Stimulated activated naive CD8-positive, alpha-beta T cell treated with anti-CD3 and anti-CD28 coated beads, Interleukin-15, Interleukin-2, amounts not matched to agents 100 U/mL and 50 U/mL, for 24 hours (primary cell): ENCODE data around the gene PDZRN3.

Experiments
- ATAC-seq: fragments of 150-1000 bp; cut with Tn5 transposase; one replicate; pipeline ENCODE4 v1.10.0; 2021
- DNase-seq: peaks from one replicate; pipeline ENCODE4 v3.0.0; 2021

Gene PDZRN3

GRCh38 chr3:73624821-73625665 lies at the start of gene PDZRN3:
Gene PDZRN3 (minus strand): TSS chr3:73624941.
- ATAC-seq (no peak), DNase-seq (no peak)

GRCh38 chr3:73674280-73674679 lies 49.5 kb upstream of the PDZRN3 start:
- no peak for ATAC-seq
- no peak for DNase-seq

- ATAC-seq (no peak), DNase-seq (no peak)
These were observed 44.5 kb upstream of the PDZRN3 start for GRCh38 chr3:73669260-73669659.

GRCh38 chr3:73668391-73668790 lies 43.6 kb upstream of the PDZRN3 start:
- ATAC-seq (no peak), DNase-seq (no peak)

- no peak for ATAC-seq
- DNase-seq, result no peak
These were observed 43.1 kb upstream of the PDZRN3 start for GRCh38 chr3:73667889-73668288.

GRCh38 chr3:73665286-73665685 lies 40.5 kb upstream of the PDZRN3 start:
- ATAC-seq (no peak), DNase-seq (no peak)

- no peak for ATAC-seq
- DNase-seq, result no peak
These were observed 39.6 kb upstream of the PDZRN3 start for GRCh38 chr3:73664389-73664788.

GRCh38 chr3:73663495-73663894 lies 38.8 kb upstream of the PDZRN3 start:
- DNase-seq (no peak), ATAC-seq (no peak)

- DNase-seq (no peak), ATAC-seq (no peak)
These were observed 36.5 kb upstream of the PDZRN3 start for GRCh38 chr3:73661265-73661664.

- DNase-seq (no peak), ATAC-seq (no peak)
These were observed 33.5 kb upstream of the PDZRN3 start for GRCh38 chr3:73658227-73658626.

GRCh38 chr3:73657186-73657585 lies 32.4 kb upstream of the PDZRN3 start:
- no peak for ATAC-seq
- DNase-seq, result no peak

GRCh38 chr3:73656241-73656890 lies 31.6 kb upstream of the PDZRN3 start:
- DNase-seq (no peak), ATAC-seq (no peak)

GRCh38 chr3:73655197-73655596 lies 30.5 kb upstream of the PDZRN3 start:
- ATAC-seq, result no peak
- no peak for DNase-seq

- ATAC-seq (no peak), DNase-seq (no peak)
These were observed 29.1 kb upstream of the PDZRN3 start for GRCh38 chr3:73653877-73654276.

- DNase-seq (no peak), ATAC-seq (no peak)
These were observed 28.6 kb upstream of the PDZRN3 start for GRCh38 chr3:73653351-73653750.

- ATAC-seq, result no peak
- no peak for DNase-seq
These were observed 28.2 kb upstream of the PDZRN3 start for GRCh38 chr3:73652896-73653295.

GRCh38 chr3:73637042-73637441 lies 12.3 kb upstream of the PDZRN3 start:
- no peak for ATAC-seq

GRCh38 chr3:73635254-73635653 lies 10.5 kb upstream of the PDZRN3 start:
- no peak for ATAC-seq
- DNase-seq, result no peak

More at GRCh38 chr3:73637042-73637441, 12.3 kb upstream of the PDZRN3 start:
- no peak for DNase-seq

- ATAC-seq (no peak), DNase-seq (no peak)
These were observed 9.2 kb upstream of the PDZRN3 start for GRCh38 chr3:73633916-73634344.

- ATAC-seq (no peak), DNase-seq (no peak)
These were observed 8.7 kb upstream of the PDZRN3 start for GRCh38 chr3:73633453-73633852.

- ATAC-seq (no peak), DNase-seq (no peak)
These were observed 1.4 kb upstream of the PDZRN3 start for GRCh38 chr3:73626106-73626505.

GRCh38 chr3:73624017-73624820 lies 522 bp downstream of the PDZRN3 start:
- DNase-seq, result no peak
- no peak for ATAC-seq

GRCh38 chr3:73623346-73623745 lies 1.4 kb downstream of the PDZRN3 start:
- ATAC-seq, result no peak

More at GRCh38 chr3:73623346-73623745, 1.4 kb downstream of the PDZRN3 start:
- no peak for DNase-seq
